ENCODE results near the gene NSG1.

GRCh38 chr4:4388836-4389575 is 2.1 kb downstream of the NSG1 start:
- TF ChIP-seq EP300 (IDR thresholded peaks at IDR 0.05; ENCODE audit: borderline replicate concordance in 1 of 2, low read depth in 1 of 2, low read length in 1 of 2) (no peak), CTCF (IDR thresholded peaks at IDR 0.05) (no peak), TAF1 (IDR thresholded peaks at IDR 0.05; ENCODE audit: borderline replicate concordance, low read depth, low read length) (no peak), POLR2AphosphoS5 (IDR thresholded peaks at IDR 0.05; ENCODE audit: low read depth, low read length) (no peak), EZH2phosphoT487 (IDR thresholded peaks at IDR 0.05; ENCODE audit: borderline replicate concordance, low read depth) (no peak), SIN3A (IDR thresholded peaks at IDR 0.05; ENCODE audit: borderline replicate concordance, low read depth, low read length) (no peak), RFX5 (IDR thresholded peaks at IDR 0.05; ENCODE audit: low read length) (no peak), USF2 (IDR thresholded peaks at IDR 0.05; ENCODE audit: borderline replicate concordance, low read depth, low read length) (no peak), MAX (IDR thresholded peaks at IDR 0.05; ENCODE audit: low read depth) (no peak), TCF12 (IDR thresholded peaks at IDR 0.05) (no peak), RAD21 (IDR thresholded peaks at IDR 0.05; ENCODE audit: low read length) (no peak), TEAD4 (IDR thresholded peaks at IDR 0.05; ENCODE audit: borderline replicate concordance, insufficient read depth) (no peak), ELF1 (IDR thresholded peaks at IDR 0.05) (no peak)
